H1 (cell line): ENCODE data around the gene SPOCK3. TPM values are rescaled to one million over a fixed set of nuclear protein-coding genes. Genes with fewer than 3 reads are reported as not detected.

Experiments used
- CHD7 ChIP-seq: fragments of 300-600 bp; sonication (generic); IDR thresholded peaks from 2 replicates; pipeline ENCODE4 v1.7.1; 2012; ENCODE audit warnings: low read length, moderate library complexity, mild to moderate bottlenecking, inconsistent platforms; ENCODE audit not compliant: insufficient replicate concordance
- EGR1 ChIP-seq: IDR thresholded peaks from 2 replicates; pipeline ENCODE4 v1.6.1; 2011; ENCODE audit warnings: low read depth, low read length, borderline replicate concordance
- EP300 ChIP-seq, 2 experiments: IDR thresholded peaks; 1 replicate in 1 of 2; 2 replicates in 1 of 2; pipeline ENCODE4 v1.6.1; 2011 to 2012; ENCODE audit warnings: low read depth in 2 of 2, low read length in 2 of 2, mild to moderate bottlenecking in 2 of 2, borderline replicate concordance in 1 of 2, inconsistent platforms in 1 of 2, moderate library complexity in 1 of 2
- JUN ChIP-seq: IDR thresholded peaks from 2 replicates; pipeline ENCODE4 v1.6.1; 2011; ENCODE audit warnings: low read depth, mild to moderate bottlenecking, improper control_type of control experiment, low read length
- MAX ChIP-seq: IDR thresholded peaks from 2 replicates; pipeline ENCODE4 v1.6.1; 2012; ENCODE audit warnings: inconsistent platforms
- NRF1 ChIP-seq: IDR thresholded peaks from 2 replicates; pipeline ENCODE4 v1.6.1; 2011; ENCODE audit warnings: mild to moderate bottlenecking, low read depth, low read length, improper control_type of control experiment
- SRF ChIP-seq: IDR thresholded peaks from 2 replicates; pipeline ENCODE4 v1.6.1; 2011; ENCODE audit warnings: mild to moderate bottlenecking, low read depth, low read length, moderate library complexity
- polyA plus RNA-seq, 7 experiments: library from polyadenylated mRNA; depleted of rRNA in 3 of 7; stranded (reverse) in 5 of 7; unstranded in 2 of 7; fragments of >200 nt in 5 of 7; fragments of 200-250 nt in 2 of 7; gene quantifications; 1 replicate in 5 of 7; 2 replicates in 1 of 7; 4 replicates in 1 of 7; pipeline versions ENCODE4 v1.2.1 to v1.2.3, GENCODE V29; 2011 to 2013; ENCODE audit warnings: missing spikeins in 2 of 7, mixed read lengths in 2 of 7
- total RNA-seq: library from RNA; stranded (reverse); fragmentation: NEBNext Ultra II Directional; extraction: Animal tissue kit (Norgen Biotek cat#: 25700); gene quantifications from 2 replicates; pipeline ENCODE4 v1.2.1, GENCODE V29; 2021

SPOCK3 gene
- total and polyA plus RNA-seq, 2 of the 8 experiments (the other 6 are each of a cell fraction or from before 2014, with no cell fraction given), result 0.14 to 0.60 TPM

GRCh38 chr4:167025670-167026069 lies 208.6 kb downstream of the SPOCK3 start (continued):
- TF ChIP-seq SRF (no peak), MAX (no peak), CHD7 (no peak), EGR1 (no peak), JUN (no peak), NRF1 (no peak), EP300 (IDR thresholded peaks at IDR 0.05; ENCODE audit: borderline replicate concordance in 1 of 2, low read depth in 2 of 2, low read length in 2 of 2) (no peak)
